Lung microvascular endothelial cell (primary cell): ENCODE data around the gene SEBOX. TPM values are rescaled to one million over a fixed set of nuclear protein-coding genes. Genes with fewer than 3 reads are reported as not detected.

Experiments
- DNase-seq, 2 donors: peaks; one replicate each; pipeline versions ENCODE4 v3.0.0 to v3.0.0-alpha.2; 2010; ENCODE audit warnings: low read depth in 2 of 2
- total RNA-seq: library from RNA; depleted of rRNA; stranded (reverse); fragments of >200 nt; gene quantifications from 2 replicates; pipeline ENCODE4 v1.2.1, GENCODE V29; 2014

SEBOX gene
- total RNA-seq, 1 donor from 2014 or later, result not detected

DNA sequence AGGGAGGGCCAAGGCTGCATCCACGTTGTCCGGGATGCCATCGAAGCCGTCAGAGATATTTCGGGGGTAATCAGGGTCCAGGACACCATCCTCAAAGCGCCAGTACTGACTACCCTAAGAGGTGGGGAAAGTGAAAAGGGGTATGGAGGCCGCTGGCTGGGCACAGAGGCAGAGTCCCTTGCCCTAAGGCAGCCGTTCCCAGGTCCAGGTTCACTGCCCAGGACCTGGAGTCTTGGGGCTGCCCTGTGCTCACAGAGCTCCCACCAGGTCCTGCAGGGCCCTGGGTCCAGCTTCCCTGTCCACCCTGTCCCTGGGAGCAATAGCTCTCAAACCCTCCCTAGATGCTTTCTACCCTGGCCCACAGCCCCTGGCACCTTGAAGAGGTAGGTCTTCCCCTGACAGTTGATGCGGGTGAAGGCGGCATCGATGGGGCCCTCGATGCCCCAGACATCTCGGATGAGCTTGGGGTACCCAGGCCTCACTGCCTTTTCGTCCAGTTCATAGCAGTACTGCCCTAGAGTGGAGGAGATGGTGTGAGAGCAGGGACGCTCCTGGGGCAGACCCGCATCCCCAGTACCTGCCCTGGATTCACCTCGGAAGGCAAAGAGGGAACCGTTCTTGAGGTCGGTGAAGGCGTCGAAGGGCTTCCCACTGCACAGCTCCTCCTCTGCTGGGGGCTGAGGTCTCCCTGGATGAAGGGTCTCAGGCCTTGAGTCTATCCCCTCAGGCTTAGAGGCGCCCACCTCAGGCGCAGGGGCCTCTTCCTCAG lies 4.1 kb upstream of the SEBOX start:
- no peak for DNase-seq

DNA sequence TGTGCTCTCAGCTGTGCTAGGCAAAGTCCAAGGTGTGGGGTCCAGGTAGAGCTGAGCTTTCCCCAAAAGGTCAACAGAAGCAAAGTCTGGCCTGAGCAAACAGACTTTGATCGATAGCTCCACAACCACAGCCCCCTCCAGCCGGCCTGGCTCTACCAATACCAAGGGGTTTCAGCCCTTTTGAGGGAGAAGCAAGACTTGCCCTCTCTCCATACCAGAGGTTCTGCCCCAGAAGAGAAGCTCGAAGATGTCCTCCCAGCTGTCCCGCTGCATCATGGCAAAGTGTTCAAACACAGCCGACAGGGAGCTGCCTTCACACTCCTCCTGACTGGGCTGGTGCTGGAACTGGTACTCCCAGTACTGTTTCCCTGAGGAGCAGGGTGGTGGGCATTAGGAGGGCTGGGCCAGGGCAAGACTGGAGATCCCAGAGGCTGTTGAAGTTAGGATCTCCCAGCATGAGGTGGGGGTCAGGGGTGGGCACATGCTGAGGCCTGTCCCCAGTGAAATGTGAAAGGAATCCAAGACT lies 3.4 kb upstream of the SEBOX start:
- DNase-seq, result no peak

DNA sequence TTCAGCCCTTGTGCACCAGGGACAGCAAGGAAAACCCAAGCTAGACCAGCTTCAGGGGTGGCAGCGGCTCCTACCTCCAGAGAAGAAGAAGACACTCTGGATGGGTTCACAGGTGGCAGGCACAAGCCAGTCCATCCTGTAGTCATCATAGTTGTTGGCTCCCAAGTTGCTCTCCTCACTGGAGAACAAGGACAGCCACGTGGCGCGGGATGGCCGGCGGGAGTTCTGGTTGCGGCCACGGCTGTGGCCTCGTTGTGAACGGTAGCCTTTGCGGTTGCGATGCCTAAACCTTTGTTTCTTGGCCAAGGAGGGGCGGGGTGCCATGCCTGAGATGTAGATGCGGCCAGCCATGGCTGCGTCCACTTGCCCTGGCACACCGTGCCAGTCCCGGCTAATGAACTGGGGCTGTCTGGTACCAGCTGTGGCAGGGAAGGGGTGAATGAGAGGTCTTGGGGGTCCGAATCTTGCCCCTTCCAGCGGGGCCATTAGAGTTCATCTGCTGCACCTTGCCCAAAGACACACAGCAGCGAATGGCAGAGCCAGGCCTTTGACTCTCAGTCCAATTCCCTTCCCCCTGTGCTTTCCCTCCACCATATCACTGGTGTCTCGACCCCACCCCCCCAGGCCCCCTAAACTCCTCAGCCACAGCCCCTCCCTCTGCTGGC lies 2.8 kb upstream of the SEBOX start:
- no peak for DNase-seq

DNA sequence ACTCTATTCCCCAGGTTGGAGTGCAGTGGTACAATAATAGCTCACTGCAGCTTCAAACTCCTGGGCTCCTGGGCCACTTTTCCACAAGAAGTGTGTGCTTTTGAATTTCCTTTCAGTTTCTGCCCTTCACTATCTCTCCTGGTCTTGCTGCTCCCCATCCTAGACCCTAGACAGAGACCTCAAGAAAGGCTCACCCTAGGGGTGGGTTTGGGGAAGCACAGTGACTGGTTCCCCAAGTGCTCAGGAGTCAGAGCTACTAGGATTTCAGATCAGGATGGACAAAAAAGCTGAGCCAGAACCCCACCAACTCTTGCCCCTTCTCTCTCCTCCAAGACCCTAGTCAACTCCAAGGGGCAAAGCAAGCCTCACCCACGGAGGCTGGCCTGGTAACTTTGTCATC lies 1.6 kb upstream of the SEBOX start:
- no peak for DNase-seq

DNA sequence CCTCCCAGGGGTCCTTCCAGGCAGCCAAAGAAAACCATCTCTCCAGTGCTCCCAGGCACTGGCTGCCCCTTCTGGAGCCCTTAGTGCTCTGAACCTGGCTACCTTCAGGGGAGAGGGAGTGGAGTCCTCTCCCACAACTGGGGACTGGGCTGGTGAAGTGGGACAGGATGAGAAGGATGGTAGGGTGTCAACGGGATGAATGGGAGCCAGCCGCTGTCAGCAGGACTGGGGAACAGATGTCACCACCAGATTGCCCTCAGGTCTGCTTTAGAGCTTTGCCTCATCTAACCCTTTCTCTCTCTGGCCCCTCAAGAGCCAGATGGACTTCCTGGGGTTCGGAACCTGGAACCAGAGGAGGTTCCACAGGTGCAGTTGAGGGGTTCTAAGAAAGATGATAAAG lies 488 bp upstream of the SEBOX start:
- no peak for DNase-seq

DNA sequence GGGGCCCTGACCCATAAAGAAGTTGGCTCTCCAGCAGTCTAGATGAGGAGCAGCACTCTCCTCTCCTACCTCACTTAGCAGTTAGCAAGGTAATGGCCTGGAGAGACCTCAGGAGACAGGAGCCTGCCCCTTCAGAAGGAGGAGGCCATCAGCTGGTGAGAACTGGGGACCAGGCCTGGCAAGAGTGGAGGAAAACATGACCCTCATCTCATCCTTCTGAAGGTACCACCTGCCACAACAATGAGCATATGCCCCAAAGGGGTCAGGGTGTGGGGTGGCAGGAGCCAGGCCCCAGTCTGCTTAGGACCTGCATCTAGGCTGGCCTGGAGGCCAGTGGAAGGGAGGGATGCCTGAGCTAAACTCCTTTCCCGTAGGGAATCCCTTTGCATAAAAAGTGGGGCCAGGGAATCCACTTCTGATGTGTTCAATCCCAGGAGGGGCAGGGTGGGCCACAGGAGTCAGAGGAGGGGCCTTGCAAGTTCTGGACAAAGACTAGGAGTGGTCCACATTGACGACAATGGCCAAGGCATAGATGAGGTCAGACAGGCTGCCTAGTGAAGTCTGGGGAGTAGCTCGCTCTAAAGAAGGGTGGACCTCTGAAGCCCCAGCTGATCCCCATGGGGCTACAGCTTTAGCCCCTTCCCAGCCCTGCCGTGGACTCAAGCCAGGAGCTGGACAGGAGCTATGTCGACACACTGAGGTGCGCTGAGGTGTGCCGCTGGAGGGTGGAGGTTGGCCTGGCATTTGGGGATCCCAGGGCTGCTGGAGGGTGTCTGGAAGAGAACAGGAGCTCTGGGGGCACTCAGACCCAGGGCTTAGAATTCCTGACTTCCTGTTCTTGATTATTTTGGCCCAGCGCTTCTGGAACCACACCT lies 986 bp downstream of the SEBOX start:
- DNase-seq, result no peak

DNA sequence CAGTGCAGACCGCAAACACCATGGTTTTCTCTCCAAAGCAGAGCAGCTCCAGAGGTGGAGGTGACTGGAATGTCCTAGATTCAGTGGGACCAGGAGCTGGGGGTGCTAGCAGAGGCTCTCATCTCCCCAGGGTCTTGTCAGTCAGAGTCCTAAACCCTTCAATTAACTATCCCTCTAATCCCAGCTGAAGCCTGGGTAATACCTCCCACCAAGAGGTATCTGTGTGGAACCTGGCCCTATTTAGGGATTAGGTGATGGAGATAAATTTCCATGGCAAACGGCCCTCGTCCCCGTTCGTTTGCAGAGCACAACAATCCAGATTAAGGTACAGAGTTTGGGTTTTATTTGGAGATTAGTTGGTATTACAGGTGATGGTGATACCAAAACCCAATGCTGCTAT lies 1.8 kb downstream of the SEBOX start:
- no peak for DNase-seq

DNA sequence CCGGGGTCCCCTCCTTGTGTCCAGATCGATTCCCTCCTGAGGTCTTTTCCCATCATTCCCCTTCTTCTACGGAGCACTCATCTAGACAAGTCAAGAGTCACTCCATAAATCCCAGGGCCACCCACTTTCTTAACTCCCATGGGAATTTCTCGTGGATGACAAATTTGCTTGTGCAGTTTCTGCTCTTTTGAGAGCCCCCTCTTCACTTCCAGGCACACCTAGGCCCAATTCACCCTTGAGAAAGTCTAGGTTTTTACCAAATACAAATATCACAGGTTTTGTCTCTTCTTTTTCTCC lies 7.2 kb downstream of the SEBOX start:
- DNase-seq, result no peak

DNA sequence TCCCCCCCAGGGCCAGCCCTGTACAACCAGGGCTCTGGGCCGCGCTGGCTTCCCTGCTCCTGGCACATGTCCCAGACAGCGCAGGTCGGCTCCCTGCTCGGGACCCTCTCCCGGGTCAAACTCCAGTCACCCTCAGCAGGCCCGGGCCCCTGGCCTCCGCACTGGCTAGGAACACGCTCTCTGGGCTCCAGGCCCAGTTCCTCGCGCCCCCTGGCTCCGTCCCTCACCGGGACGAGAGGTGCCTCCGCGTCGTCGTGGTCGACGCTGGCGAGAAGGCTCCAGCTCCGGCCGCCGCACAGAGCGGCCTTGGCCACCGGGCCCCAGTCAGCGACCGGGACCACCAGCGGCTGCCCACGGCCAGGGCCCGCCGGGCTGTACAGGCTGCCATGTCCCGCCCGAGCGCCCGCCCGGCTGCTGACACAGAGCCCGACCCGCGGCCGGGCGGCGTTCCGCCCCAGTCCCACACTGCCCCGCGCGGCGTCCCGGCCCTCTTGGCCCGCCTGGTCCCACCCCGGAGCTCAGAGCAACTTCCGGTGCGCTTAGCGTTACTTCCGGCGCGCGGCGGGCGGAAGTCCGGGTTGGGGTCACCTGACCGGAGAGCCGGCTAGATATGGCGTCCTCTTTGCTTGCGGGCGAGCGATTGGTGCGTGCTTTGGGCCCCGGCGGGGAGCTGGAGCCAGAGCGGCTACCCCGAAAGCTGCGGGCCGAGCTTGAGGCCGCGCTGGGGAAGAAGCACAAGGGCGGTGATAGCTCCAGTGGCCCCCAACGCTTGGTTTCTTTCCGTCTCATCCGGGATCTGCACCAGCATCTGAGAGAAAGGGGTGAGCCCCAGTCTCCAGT lies 7.7 kb downstream of the SEBOX start, which contains the start of gene POLDIP2:
TSS of gene POLDIP2 (minus strand) at position 467 of the 840 bp plus-strand sequence. CDS start at position 388, 79 bp downstream.
- peak; percentile 96 for DNase-seq

DNA sequence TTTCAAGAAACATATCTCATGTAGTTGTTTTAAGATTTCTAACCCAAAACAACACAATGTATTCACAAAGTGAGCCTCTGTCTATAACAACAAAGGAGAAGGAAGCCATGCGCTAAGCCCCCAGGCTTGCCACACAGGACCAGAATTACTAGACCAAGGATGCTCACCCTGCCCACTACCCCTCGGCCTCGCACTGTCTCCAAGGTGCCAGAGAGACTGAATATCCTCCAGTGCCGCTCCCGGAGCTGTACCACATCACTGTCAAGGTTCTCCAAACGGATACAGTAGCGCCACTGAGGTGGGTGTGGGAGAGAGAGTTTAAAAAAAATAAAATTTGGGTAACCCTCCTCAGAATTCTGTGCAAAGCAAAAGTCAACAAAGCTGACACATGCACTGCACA lies 14.7 kb downstream of the SEBOX start:
- DNase-seq, result no peak

DNA sequence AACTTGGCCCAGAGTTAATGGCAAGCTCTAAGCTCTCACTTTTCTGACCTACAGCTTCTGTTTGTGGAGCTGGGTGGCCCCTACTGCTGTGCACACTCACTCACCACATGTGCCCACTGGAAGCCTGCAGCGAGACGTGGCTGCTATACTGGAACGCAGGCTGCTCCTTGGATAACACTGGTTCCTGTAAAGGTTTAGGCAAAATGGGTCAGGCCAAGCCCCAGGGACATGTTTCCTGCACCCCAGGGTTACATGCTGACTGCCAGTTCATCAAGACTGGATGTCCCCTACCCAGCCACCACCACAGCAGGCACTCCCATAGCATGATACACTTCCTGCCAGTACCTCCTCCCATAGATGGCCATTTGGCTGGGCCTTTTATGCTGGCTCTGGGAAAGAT lies 16.0 kb downstream of the SEBOX start:
- no peak for DNase-seq

DNA sequence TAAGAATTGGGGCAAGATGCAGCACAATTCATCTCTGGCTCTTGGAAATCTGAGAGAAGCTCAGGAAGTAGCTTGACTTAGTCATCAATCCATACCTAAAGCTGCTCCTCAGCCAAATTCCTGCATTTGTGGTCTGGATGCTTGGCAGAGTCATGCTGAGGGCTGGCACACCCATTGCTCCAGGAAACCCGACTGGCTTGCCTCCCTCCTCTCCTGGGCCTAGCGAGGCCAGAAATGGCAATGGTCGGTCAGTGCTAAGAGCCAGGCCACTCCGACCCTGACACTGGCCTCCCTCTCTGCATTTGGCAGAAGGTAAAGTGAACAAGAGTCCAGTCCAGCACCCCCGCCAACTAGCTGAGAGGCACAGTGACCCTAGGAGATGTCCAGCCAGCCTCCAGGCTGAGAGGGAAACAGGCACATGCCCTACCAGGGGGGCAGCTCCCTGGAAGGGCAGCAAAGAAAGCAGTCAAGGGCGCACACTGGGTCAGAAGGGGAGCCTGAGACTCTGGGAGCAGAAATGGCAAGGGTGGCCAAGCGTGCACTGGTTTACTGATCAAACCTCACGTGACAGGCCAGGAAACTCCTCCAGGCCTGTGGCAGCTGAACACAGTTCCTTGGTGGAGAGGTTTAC lies 17.6 kb downstream of the SEBOX start:
- DNase-seq, result peak; percentile 51 to 88

DNA sequence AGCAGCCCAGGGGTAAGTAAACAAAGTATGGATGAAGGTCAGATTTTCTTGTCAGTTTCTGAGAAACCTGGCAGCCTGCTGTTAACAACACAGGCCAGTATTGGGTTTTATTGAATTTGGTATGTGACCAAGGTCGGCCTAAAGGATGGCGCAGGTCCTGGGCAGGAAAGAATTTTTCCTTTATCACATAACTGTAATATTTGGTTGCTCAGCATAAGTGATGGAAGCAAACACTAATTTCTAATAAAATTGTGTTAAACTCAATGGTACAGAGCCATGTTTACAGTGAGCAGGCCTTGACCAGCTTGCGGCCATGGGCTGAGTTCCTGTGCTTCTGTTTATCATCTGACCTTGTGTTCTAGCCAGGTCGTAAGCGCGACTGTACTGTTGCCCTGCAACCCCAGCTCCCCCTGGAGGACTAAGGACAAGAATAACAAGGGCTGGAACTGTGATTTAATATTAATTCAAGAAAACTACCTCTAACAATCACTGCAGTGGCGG lies 18.2 kb downstream of the SEBOX start:
- peak; percentile 88 to 93 for DNase-seq

DNA sequence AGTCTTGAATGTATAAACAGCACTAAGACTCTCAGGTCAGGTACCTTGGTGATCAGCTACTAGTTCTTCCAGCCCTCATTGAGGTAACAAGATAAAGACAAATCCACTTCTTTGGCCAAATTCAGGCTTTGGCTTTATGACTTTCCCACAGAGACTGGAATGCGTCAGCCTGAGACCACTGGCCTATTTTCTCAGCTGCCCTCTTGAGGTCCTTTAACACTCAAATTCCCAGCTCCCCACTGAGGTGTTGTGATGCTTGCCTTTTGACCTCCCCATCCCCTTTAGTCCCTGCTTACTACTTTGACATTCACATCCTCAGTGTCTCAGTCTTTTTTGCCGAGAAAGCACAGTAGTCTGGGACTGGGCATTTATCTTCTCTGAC lies 18.8 kb downstream of the SEBOX start:
- peak in 1 of 2 donors; percentile 15 for DNase-seq

DNA sequence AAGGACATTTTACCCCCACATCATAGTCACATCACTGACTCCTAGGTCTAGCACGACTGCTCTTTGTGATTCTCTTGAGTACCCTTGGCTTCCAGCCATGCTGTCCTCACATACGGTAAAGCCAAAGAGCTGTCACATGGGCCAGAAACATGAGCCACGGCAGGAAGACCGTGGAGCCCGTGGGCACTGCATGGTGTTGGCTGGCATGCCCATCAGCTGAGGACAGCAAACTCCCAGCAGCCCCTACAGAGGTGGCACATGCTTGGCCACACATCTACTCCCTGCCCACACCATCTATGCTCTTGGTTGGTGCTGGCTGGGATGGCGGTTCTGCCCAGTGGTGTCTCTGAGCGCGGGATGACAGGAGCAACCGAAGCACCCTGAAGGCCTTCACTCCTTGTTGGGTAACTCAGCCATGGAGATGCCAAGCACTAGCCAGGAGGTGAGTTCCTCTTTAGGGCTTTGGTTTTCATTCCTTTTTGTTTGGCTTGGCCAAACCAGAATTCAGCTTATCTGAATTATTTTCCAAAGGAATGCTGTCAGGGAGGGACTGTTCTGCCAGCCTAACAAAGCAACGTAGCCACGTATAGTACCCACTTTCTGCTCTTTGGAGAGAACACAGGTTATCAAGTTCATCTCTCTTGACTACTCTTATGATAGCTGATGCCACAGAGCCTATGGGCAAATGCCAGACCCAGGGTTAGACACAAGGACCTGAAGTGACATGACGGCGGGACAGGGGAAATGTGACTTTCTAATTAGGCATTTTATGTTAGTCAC lies 19.4 kb downstream of the SEBOX start:
- peak; percentile 25 to 69 for DNase-seq

DNA sequence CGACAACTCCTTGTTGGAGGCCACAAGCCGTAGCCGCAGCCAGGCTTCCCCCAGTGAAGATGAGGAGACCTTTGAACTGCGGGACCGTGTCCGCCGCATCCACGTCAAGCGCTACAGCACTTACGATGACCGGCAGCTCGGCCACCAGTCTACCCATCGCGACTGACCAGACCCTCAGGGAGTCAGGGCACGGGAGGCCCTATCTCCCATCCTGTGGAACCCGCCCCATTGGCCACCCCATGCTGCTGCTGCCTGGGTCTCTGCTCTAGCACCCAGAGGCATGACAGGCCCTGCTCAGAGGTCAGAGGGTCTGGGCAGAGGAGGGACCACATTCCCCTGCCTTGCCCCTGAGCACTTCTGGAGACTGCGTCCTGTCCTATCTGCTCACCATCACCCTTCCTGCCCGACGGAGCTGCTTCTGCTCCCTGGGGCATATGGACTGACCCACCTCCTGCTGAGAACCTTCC lies 20.5 kb downstream of the SEBOX start:
- DNase-seq, result no peak

DNA sequence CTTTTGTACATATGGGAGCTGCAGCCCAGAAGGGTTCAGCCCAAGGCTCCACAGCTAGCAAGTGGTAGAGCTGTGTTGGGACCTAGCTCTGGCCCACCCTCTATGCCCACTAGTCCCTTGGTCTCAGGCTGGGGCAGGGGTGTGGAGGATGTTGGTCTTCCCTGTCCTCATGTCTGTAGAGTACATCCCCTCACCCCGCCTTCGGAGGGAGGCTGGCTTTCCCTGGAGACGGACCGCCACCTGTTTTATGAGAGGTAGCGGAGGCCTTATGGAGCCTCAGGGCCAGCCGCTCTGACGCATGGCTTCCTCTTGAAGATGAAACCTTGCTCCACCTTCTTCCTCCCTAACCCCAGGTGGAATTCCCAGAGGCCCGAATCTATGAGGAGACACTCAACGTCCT lies 21.0 kb downstream of the SEBOX start:
- DNase-seq, result no peak

DNA sequence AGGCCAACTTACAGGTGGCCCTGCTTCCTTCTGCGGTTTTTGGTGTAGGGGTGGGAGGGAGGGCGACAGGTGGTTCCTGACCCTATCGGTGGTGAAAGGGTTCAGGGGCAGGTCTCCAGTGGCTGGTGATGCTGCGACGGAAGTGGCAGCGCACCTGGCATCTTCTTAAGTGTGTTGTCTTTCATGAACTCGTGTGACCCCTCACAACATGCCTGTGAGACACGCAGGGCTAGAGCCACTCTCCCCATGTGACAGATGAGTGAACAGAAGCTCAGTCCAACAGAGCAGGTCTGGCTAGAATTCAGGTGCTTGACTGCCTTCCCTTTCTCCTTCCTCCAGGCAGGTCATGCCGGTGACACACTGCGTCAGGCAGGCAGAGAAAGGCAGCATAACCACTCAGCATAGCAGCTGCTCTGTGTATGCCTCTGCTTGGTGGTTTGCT lies 21.5 kb downstream of the SEBOX start:
- no peak for DNase-seq

DNA sequence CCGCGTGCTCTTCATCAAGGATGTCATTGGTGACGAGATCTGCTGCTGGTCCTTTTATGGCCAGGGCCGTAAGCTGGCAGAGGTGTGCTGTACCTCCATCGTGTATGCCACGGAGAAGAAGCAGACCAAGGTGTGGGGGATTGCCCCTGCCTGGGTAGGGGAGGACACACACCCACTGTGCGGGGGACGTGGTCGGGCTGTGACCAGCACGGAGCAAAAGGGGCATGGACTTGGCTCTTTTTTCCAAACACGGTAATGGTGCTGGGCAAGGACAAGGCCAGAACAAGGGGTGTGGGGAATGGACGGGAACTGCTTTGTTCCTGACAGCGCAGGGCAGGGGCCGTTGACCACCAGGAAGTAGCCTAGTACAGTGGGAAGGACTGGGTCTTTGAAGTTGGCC lies 22.7 kb downstream of the SEBOX start:
- no peak for DNase-seq

DNA sequence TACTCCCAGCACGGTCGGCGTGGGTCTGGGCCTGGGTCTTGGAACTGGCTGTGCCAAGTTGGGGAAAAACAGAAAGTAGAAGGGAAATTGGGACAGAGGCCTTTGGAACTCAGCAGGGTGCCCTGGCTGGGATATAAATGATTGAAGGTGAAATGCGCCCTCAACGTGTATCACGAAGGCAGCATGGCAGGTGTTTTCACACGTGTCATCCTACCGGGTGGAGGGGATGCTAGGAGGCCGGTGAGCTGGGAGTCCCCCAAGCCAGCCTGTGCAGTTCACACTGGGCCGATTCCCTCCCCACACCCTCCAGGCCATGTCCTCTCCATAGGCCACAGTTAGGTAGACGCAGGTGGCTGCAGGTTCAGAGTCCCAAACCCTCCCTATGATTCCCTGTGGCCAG lies 23.5 kb downstream of the SEBOX start:
- DNase-seq, result no peak
